HepG2 (cell line): Measurements from ENCODE around the gene MBD4. TPM values are rescaled to one million over a fixed set of nuclear protein-coding genes. Genes with fewer than 3 reads are reported as not detected.

Experiments
- ATAD3A ChIP-seq: sonication (generic); formaldehyde crosslinking; IDR thresholded peaks from 2 replicates; pipeline ENCODE4 v1.4.0; 2020; ENCODE audit warnings: missing genetic modification reagents
- ATF1 ChIP-seq: IDR thresholded peaks from 2 replicates; pipeline ENCODE4 v1.6.1; 2016; ENCODE audit warnings: mild to moderate bottlenecking, control low read depth
- BCL3 ChIP-seq: sonication (generic); formaldehyde crosslinking; IDR thresholded peaks from 2 replicates; pipeline ENCODE4 v1.5.1; 2020; ENCODE audit warnings: mild to moderate bottlenecking, missing genetic modification reagents, moderate library complexity
- BCL6 ChIP-seq: IDR thresholded peaks from 2 replicates; pipeline ENCODE4 v1.6.1; 2016; ENCODE audit warnings: missing genetic modification reagents, missing compliant biosample characterization
- CENPT ChIP-seq: sonication (generic); formaldehyde crosslinking; IDR thresholded peaks from 2 replicates; pipeline ENCODE4 v1.8.0; 2022; ENCODE audit warnings: low read depth, mild to moderate bottlenecking, moderate library complexity, missing genetic modification reagents
- CTCF ChIP-seq: sonication (generic); formaldehyde crosslinking; IDR thresholded peaks from 2 replicates; pipeline ENCODE4 v1.5.0; 2020; ENCODE audit warnings: mild to moderate bottlenecking, missing genetic modification reagents, moderate library complexity
- FOXK2 ChIP-seq: fragments of 450-650 bp; IDR thresholded peaks from 2 replicates; pipeline ENCODE4 v1.6.1; 2016
- HOXD1 ChIP-seq: sonication (generic); formaldehyde crosslinking; IDR thresholded peaks from 2 replicates; pipeline ENCODE4 v1.5.0; 2020; ENCODE audit warnings: missing genetic modification reagents
- MIER3 ChIP-seq: IDR thresholded peaks from 2 replicates; pipeline ENCODE4 v1.6.1; 2016; ENCODE audit warnings: missing compliant biosample characterization, borderline replicate concordance
- SP2 ChIP-seq: sonication (generic); formaldehyde crosslinking; IDR thresholded peaks from 2 replicates; pipeline ENCODE4 v1.5.1; 2020; ENCODE audit warnings: mild to moderate bottlenecking, missing genetic modification reagents
- SYNCRIP ChIP-seq: fragments of 200-400 bp; formaldehyde crosslinking; IDR thresholded peaks from 2 replicates; pipeline ENCODE4 v1.6.1; 2018; ENCODE audit warnings: mild to moderate bottlenecking, low read depth, low read length; ENCODE audit not compliant: insufficient read depth
- ZHX1 ChIP-seq: sonication (generic); formaldehyde crosslinking; IDR thresholded peaks from 2 replicates; pipeline ENCODE4 v1.8.1; 2022; ENCODE audit warnings: low read depth, mild to moderate bottlenecking, missing genetic modification reagents
- ZNF136 ChIP-seq: sonication (generic); formaldehyde crosslinking; IDR thresholded peaks from 2 replicates; pipeline ENCODE4 v1.8.1; 2022; ENCODE audit warnings: low read depth, mild to moderate bottlenecking, moderate library complexity, missing genetic modification reagents
- ZNF142 ChIP-seq: sonication (generic); formaldehyde crosslinking; IDR thresholded peaks from 2 replicates; pipeline ENCODE4 v1.4.0; 2020; ENCODE audit warnings: missing genetic modification reagents
- ZNF577 ChIP-seq: sonication (generic); formaldehyde crosslinking; IDR thresholded peaks from 2 replicates; pipeline ENCODE4 v1.4.0; 2020; ENCODE audit warnings: mild to moderate bottlenecking, low read depth, missing genetic modification reagents, borderline replicate concordance
- ZNF775 ChIP-seq: sonication (generic); formaldehyde crosslinking; IDR thresholded peaks from 2 replicates; pipeline ENCODE4 v1.4.0; 2020; ENCODE audit warnings: missing genetic modification reagents, mild to moderate bottlenecking, moderate library complexity, borderline replicate concordance
- ZSCAN12 ChIP-seq: sonication (generic); formaldehyde crosslinking; IDR thresholded peaks from 2 replicates; pipeline ENCODE4 v1.9.0; 2021; ENCODE audit warnings: mild to moderate bottlenecking, missing genetic modification reagents
- polyA plus RNA-seq, 8 experiments: library from polyadenylated mRNA; depleted of rRNA in 3 of 8; stranded (reverse) in 7 of 8; unstranded in 1 of 8; fragments of >200 nt; fragmentation: Illumina TruSeq in 4 of 8; extraction: Trizol in 4 of 8; gene quantifications; 2 replicates each; pipeline versions ENCODE4 v1.2.1 to v1.2.3, GENCODE V29; 2011 to 2016; ENCODE audit warnings: low read depth in 4 of 8, missing spikeins in 1 of 8, mixed read lengths in 1 of 8; ENCODE audit not compliant: insufficient read depth in 1 of 8
- total RNA-seq, 5 experiments: library from RNA; depleted of rRNA; stranded (reverse); fragments of >200 nt; fragmentation: Illumina TruSeq; extraction: Trizol; gene quantifications; 2 replicates each; pipeline ENCODE4 v1.2.3, GENCODE V29; 2016; ENCODE audit warnings: low read depth in 1 of 5

The MBD4 gene
- total and polyA plus RNA-seq, 2 of the 13 experiments (the other 11 are each of a cell fraction or from before 2014, with no cell fraction given), result 14.9 to 25.3 TPM

GRCh38 chr3:129399145-129399894, 40.4 kb downstream of the MBD4 start (continued):
- TF ChIP-seq ZNF136 (0 out of 2 replicates have a peak, but pooled peaks have one; percentile 12), BCL3 (CRISPR knock-in tag) (no peak), BCL6 (CRISPR knock-in tag) (no peak; the same call in 1 of the 2 replicates), ZHX1 (CRISPR knock-in tag) (no peak), ZNF577 (CRISPR knock-in tag) (no peak), SYNCRIP (no peak), CTCF (CRISPR knock-in tag) (peak; percentile 84), ATAD3A (CRISPR knock-in tag) (no peak), HOXD1 (CRISPR knock-in tag) (no peak), FOXK2 (no peak), ATF1 (CRISPR knock-in tag) (peak; percentile 60; the same call in 1 of the 2 replicates), ZNF775 (CRISPR knock-in tag) (no peak; the same call in 1 of the 2 replicates), SP2 (no peak; the same call in 1 of the 2 replicates), MIER3 (CRISPR knock-in tag) (peak; percentile 66; the same call in 1 of the 2 replicates), ZSCAN12 (no peak), ZNF142 (CRISPR knock-in tag) (no peak), CENPT (no peak)
